HL-60 (cell line): ENCODE measurements around the gene SEC23B.

Source experiments
- DNase-seq, 2 experiments: peaks; one replicate each; pipeline ENCODE4 v3.0.0-alpha.2; 2010 to 2020; ENCODE audit warnings: low read depth in 1 of 2, low spot score in 1 of 2
- H3K27ac ChIP-seq: fragments of 250-450 bp; sonication (Bioruptor Pico); replicated peaks from 2 replicates; pipeline ENCODE4 v1.5.1; 2020; ENCODE audit warnings: mild to moderate bottlenecking, moderate library complexity
- H3K27me3 ChIP-seq: fragments of 250-450 bp; sonication (Bioruptor Pico); 2 replicates; pipeline ENCODE4 v1.5.1; 2021; ENCODE audit warnings: mild to moderate bottlenecking, moderate library complexity; ENCODE audit not compliant: insufficient read depth, poor library complexity, severe bottlenecking
- H3K4me3 ChIP-seq: replicated peaks from 2 replicates; pipeline ENCODE4 v1.5.1; 2011; ENCODE audit warnings: mild to moderate bottlenecking, control low read depth, low read length; ENCODE audit not compliant: insufficient read depth
- CTCF ChIP-seq: IDR thresholded peaks from one replicate; pipeline ENCODE4 v1.5.1; 2011; ENCODE audit warnings: low read length, control low read depth, inconsistent platforms; ENCODE audit not compliant: insufficient read depth
- GABPA ChIP-seq: IDR thresholded peaks from 2 replicates; pipeline ENCODE4 v1.6.1; 2012; ENCODE audit warnings: low read depth
- POLR2AphosphoS5 ChIP-seq: IDR thresholded peaks from 2 replicates; pipeline ENCODE4 v1.6.1; 2012; ENCODE audit warnings: low read depth
- REST ChIP-seq: IDR thresholded peaks from 2 replicates; pipeline ENCODE4 v1.6.1; 2012; ENCODE audit warnings: low read depth; ENCODE audit not compliant: insufficient replicate concordance
- SPI1 ChIP-seq: IDR thresholded peaks from 2 replicates; pipeline ENCODE4 v1.6.1; 2012; ENCODE audit warnings: low read depth, mild to moderate bottlenecking, borderline replicate concordance

The SEC23B gene

GRCh38 chr20:18488301-18488700, 19.4 kb upstream of the SEC23B start:
- Histone ChIP-seq H3K4me3 (no peak overlapping the region), H3K27ac (no peak overlapping the region), H3K27me3 (no peaks in the 10 kb centered on the region)
- no peak for DNase-seq
- no peak for TF ChIP-seq CTCF
- TF ChIP-seq SPI1 = no peak
- no peak for TF ChIP-seq REST
- no peak for TF ChIP-seq POLR2AphosphoS5
- no peak for TF ChIP-seq GABPA

GRCh38 chr20:18496042-18496441, 11.7 kb upstream of the SEC23B start:
- no peak for DNase-seq
- Histone ChIP-seq H3K4me3 (peak overlapping the region; percentile 81; the same call in 1 of the 2 replicates), H3K27ac (no peak overlapping the region), H3K27me3 (no peaks in the 10 kb centered on the region)
- no peak for TF ChIP-seq POLR2AphosphoS5
- TF ChIP-seq CTCF = no peak
- no peak for TF ChIP-seq SPI1
- no peak for TF ChIP-seq REST
- TF ChIP-seq GABPA = no peak

- Histone ChIP-seq H3K27me3 (no peaks in the 10 kb centered on the region), H3K27ac (0 out of 2 replicates have a peak within 1 kb of the TSS, but pooled peaks have one; percentile 18), H3K4me3 (peak within 1 kb of the TSS; percentile 81)
- peak; percentile 57 to 85 for DNase-seq
- TF ChIP-seq GABPA (peak; percentile 56), POLR2AphosphoS5 (no peak), SPI1 (no peak), CTCF (no peak), REST (no peak)
Measured at GRCh38 chr20:18496740-18497592, 10.8 kb upstream of the SEC23B start, which contains the start of gene RBBP9. RBBP9 (minus strand) TSS chr20:18497225; CDS start chr20:18497167, 58 bp downstream.
